IMR-90 (cell line): Measurements from ENCODE around the gene DCHS2.

Source experiments
- CHD1 ChIP-seq: IDR thresholded peaks from 2 replicates; pipeline ENCODE4 v1.6.1; 2012; ENCODE audit warnings: low read depth, low read length, improper control_type of control experiment
- FOS ChIP-seq: fragments of 150-350 bp; IDR thresholded peaks from 2 replicates; pipeline ENCODE4 v1.6.1; 2016; ENCODE audit warnings: low read depth, low read length
- NFE2L2 ChIP-seq: fragments of 150-350 bp; IDR thresholded peaks from 2 replicates; pipeline ENCODE4 v1.6.1; 2016; ENCODE audit warnings: low read depth, mild to moderate bottlenecking, low read length
- POLR2A ChIP-seq: IDR thresholded peaks from 2 replicates; pipeline ENCODE4 v1.6.1; 2012; ENCODE audit warnings: mild to moderate bottlenecking, low read depth, low read length
- RAD21 ChIP-seq: IDR thresholded peaks from 2 replicates; pipeline ENCODE4 v1.6.1; 2012; ENCODE audit warnings: low read length, improper control_type of control experiment
- SMC3 ChIP-seq: fragments of 150-350 bp; IDR thresholded peaks from 2 replicates; pipeline ENCODE4 v1.6.1; 2016; ENCODE audit warnings: low read depth, mild to moderate bottlenecking, antibody characterized with exemption, low read length, moderate library complexity
- TF ChIP-seq, protein P1 (sequence below): conservative IDR thresholded peaks from 2 replicates; pipeline ENCODE4 v1.5.1; 2012; ENCODE audit warnings: mild to moderate bottlenecking, low read depth, low read length, improper control_type of control experiment

DNA sequence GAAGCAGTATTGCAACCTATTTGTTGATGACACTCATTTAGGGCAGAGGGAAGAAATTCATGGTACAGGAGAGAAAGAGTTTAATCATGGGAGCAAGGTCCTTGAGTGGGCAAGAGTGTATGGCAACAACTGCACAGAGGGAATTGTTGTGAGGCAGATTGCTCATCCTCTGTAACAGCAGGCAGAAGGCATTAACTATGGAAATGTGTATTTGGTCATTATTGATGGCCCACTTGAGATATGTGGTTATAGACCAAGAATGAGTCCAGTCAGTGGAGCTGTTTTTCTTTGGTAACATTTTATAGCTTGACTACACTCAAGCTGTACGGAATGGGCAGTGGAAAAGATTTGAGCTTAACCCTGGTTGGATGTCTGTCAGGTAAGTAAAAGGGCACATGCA, 42.7 kb upstream of the DCHS2 start:
- TF ChIP-seq, protein P1, sequence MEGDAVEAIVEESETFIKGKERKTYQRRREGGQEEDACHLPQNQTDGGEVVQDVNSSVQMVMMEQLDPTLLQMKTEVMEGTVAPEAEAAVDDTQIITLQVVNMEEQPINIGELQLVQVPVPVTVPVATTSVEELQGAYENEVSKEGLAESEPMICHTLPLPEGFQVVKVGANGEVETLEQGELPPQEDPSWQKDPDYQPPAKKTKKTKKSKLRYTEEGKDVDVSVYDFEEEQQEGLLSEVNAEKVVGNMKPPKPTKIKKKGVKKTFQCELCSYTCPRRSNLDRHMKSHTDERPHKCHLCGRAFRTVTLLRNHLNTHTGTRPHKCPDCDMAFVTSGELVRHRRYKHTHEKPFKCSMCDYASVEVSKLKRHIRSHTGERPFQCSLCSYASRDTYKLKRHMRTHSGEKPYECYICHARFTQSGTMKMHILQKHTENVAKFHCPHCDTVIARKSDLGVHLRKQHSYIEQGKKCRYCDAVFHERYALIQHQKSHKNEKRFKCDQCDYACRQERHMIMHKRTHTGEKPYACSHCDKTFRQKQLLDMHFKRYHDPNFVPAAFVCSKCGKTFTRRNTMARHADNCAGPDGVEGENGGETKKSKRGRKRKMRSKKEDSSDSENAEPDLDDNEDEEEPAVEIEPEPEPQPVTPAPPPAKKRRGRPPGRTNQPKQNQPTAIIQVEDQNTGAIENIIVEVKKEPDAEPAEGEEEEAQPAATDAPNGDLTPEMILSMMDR: no peak
- TF ChIP-seq POLR2A: no peak
- no peak for TF ChIP-seq CHD1
- no peak for TF ChIP-seq NFE2L2
- TF ChIP-seq RAD21: no peak
- no peak for TF ChIP-seq FOS
- no peak for TF ChIP-seq SMC3
